ENCODE results near the gene SLBP.

GRCh38 chr4:1740021-1740545 is 28.0 kb upstream of the SLBP start:
- no peak for TF ChIP-seq GATA2 (IDR thresholded peaks at IDR 0.05; ENCODE audit: low read depth, low read length)
- no peak for TF ChIP-seq GATA3 (IDR thresholded peaks at IDR 0.05; ENCODE audit: low read depth, low read length)

Data from SH-SY5Y (cell line).